T47D (cell line): ENCODE data around the gene TTC17.
A peak's percentile ranks its signal among the peaks of the same experiment; 100 is the strongest.

Source experiments
- DNase-seq, 2 experiments: peaks; one replicate each; pipeline versions ENCODE4 v3.0.0 to v3.0.0-alpha.2; 2011 to 2012; ENCODE audit warnings: low read depth in 1 of 2, low spot score in 1 of 2
- JUND ChIP-seq: IDR thresholded peaks from 2 replicates; pipeline ENCODE4 v1.6.1; 2012; ENCODE audit warnings: low read depth
- in situ Hi-C: cut with HindIII; loops from 2 replicates; pipeline ENCODE4 v1.10.0; 2016; ENCODE audit warnings: low sequenced_read_pairs, low pct_unique_long_range_greater_than_20kb

The TTC17 gene

GRCh38 chr11:43503417-43503816 lies 144.7 kb downstream of the TTC17 start:
- in situ Hi-C loops, result no loop called here
- peak in 1 of 2 experiments; percentile 30 for DNase-seq
- no peak for TF ChIP-seq JUND

DNA sequence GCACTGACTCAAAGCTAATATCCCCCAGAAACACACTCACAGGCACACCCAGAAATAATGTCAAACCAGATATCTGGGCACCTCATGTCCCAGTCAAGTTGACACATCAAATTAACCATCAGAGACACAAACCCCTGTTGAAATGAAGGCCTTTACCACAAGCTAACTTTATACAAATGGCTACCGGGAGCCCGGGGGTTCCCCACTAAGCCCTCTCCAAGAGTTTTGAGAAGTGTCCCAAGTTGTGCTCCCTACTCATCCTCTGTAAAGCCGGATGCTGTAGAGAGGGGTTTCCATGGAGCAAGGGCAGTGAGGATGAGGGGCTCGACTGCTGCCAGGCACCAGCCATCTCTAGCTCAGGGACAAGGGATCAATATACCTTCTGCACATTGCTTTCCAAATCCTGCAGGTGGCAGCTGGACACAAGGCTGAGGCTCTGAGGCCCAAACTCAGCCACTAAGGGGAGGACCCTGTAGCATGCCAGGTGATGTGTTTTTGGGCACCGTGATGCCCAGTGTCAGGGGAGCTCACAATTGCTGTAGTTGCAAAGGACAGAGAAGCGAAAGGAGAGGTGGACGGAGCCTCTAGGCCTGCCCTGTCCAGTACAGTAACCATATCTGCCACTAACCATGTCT lies 145.7 kb downstream of the TTC17 start:
- TF ChIP-seq JUND, result no peak
- in situ Hi-C loops, result no loop called here
- DNase-seq, result peak; percentile 79 to 82

DNA sequence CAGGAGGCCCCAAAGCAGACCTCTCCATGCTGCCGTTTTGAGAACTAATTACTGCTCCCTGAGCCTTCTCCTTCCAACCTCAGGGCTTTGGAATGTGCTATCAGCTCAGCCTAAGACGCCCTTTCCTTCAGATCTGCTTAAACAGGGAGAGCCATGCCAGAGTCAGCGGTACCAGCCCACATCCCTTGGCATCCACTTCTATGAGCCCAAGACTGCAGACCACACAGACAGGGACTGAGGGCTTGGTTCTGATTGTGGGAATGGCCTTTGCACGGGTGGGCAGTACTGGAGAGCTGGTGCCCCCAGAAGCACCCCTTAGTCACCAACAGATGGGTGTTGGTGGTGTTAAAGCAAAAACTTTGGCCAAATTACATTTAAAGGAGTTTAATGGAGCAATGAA lies 146.5 kb downstream of the TTC17 start:
- no peak for DNase-seq
- no peak for TF ChIP-seq JUND
- in situ Hi-C loops, result no loop called here

- no peak for TF ChIP-seq JUND
- no peak for DNase-seq
- in situ Hi-C loops, result no loop called here
These were observed 148.5 kb downstream of the TTC17 start for GRCh38 chr11:43507171-43507570.

DNA sequence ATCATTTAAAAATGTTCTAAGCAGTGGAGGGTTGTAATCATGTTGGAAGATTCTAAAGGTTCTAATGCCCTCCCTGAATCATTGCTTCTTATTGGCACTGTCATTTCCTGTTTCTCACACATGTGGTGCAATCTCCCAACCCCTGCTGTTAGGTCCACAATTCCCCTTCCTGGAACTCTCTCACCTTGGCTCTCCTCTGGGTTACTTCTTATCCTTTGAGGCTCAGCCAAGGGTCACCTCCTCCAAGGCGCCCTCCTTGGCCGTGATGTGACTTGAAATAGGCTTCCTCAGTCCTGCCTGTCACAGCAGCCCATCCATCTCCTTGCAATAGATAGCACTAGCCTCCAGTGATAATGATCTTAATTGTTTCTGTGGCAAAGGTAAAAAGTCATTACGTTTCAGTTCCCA lies 149.8 kb downstream of the TTC17 start:
- in situ Hi-C loops, result no loop called here
- no peak for DNase-seq

DNA sequence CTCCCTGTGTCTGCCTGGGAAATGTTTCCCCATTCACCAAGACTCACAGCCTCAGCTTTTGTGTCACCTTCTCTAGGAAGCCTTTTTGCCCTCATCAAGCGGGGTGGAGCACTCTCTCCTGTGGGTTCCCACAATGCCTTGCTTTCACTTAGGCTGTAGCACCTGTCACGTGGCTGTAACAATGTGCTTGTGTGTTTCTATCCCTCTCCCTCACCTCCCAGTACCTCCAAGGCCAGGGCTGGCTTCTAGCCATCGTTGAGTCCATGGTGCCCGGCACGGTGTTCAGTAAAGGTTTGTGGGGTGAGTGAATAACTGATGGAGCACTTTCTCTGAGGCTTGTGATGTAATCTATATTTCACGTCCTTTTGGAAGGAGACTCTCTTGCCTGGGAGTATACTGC lies 153.2 kb downstream of the TTC17 start:
- in situ Hi-C loops, result no loop called here
- no peak for DNase-seq
- no peak for TF ChIP-seq JUND

More for the DNA sequence above, 149.8 kb downstream of the TTC17 start:
- no peak for TF ChIP-seq JUND

- in situ Hi-C loops, result no loop called here
- peak in 1 of 2 experiments; percentile 55 for DNase-seq
- TF ChIP-seq JUND, result no peak
These were observed 156.4 kb downstream of the TTC17 start for GRCh38 chr11:43515090-43515489.

GRCh38 chr11:43516316-43516850 lies 157.7 kb downstream of the TTC17 start:
- TF ChIP-seq JUND, result no peak
- in situ Hi-C loops, result no loop called here
- no peak for DNase-seq

DNA sequence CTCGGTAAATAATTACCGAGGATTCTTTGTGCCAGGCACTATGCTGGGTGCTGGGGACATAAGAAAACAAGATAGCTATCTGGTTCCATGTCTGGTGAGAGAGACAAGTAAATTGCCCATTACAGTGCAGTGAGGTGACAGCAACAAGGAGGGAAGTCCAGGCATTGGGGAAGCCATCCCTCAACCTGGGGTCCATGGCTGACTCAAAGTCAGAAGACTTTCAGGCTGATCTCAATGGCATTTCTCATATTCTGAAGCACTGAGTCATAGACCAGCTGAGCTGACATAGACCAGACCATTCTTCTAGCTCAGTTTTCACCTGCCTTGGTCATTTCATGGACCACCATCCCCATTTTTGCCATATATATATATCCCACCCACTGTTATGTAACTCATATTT lies 158.8 kb downstream of the TTC17 start:
- no peak for TF ChIP-seq JUND
- no peak for DNase-seq
- in situ Hi-C loops, result no loop called here

DNA sequence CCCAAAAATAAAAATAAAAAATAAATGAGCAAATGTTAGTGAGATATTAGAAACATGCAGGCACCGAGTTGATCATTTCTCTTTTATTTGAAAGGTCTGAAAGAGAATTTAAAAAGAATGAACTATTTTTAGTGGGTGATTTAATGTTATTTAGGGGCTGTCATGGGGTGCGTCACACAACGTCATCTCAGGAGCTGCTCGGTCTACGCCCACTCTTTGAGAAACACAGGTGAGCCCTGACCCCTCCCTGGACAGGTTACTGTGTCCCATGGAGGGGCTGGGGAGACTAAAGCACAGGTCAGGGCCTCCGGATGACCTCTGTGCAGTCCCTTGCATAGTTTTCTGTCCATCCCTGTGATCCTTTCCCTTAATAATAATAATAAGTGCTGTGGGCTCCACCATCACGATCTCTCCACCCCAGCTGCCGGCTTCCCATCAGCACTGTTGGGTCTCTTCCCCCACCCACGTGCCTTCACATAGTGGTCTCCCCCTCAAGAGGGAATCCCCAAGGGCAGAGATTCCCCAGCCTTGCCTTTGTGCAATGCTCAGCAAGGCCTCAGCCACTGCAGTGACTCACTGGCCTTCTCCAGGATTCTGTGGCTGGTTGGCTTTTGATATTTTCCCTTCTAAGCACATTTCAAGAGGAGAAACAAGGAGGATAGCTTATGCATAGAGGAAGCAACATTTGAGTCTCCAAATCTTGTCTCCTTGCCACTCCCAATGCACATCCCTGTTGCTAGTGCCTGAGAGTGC lies 159.9 kb downstream of the TTC17 start:
- in situ Hi-C loops, result no loop called here
- no peak for TF ChIP-seq JUND
- no peak for DNase-seq

GRCh38 chr11:43521471-43521870 lies 162.8 kb downstream of the TTC17 start:
- no peak for TF ChIP-seq JUND
- no peak for DNase-seq
- in situ Hi-C loops, result no loop called here

- TF ChIP-seq JUND, result no peak
- no peak for DNase-seq
- in situ Hi-C loops, result no loop called here
These were observed 164.9 kb downstream of the TTC17 start for GRCh38 chr11:43523632-43524031.

DNA sequence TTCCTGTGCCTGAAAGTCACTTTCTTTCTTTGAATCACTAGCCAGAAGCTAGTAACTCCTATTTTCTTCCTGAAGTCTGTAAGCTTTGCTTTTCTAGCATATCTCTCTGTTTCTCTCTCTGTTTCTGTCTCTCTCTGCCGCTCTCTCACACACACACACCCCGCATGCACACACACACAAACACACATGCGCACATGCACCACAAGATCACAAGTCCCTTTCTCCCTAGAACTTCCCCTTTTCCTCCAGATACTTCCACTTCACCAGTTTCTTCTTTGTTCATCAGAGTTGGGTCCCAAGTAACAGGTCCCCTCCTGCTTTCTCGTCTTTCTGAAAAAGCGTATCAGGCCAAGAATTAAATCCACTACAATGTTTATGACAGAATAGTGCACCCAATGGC lies 173.3 kb downstream of the TTC17 start:
- no peak for TF ChIP-seq JUND
- in situ Hi-C loops, result no loop called here
- DNase-seq, result no peak
